CD4-positive, alpha-beta T cell treated with Interleukin-6 at 100 ng/mL for 8 hours (primary cell): ENCODE measurements around the gene KIF7.

ENCODE experiments used
- DNase-seq: peaks from one replicate; pipeline ENCODE4 v3.0.0-alpha.2; 2020; ENCODE audit warnings: mixed read lengths, low spot score

Gene KIF7

DNA sequence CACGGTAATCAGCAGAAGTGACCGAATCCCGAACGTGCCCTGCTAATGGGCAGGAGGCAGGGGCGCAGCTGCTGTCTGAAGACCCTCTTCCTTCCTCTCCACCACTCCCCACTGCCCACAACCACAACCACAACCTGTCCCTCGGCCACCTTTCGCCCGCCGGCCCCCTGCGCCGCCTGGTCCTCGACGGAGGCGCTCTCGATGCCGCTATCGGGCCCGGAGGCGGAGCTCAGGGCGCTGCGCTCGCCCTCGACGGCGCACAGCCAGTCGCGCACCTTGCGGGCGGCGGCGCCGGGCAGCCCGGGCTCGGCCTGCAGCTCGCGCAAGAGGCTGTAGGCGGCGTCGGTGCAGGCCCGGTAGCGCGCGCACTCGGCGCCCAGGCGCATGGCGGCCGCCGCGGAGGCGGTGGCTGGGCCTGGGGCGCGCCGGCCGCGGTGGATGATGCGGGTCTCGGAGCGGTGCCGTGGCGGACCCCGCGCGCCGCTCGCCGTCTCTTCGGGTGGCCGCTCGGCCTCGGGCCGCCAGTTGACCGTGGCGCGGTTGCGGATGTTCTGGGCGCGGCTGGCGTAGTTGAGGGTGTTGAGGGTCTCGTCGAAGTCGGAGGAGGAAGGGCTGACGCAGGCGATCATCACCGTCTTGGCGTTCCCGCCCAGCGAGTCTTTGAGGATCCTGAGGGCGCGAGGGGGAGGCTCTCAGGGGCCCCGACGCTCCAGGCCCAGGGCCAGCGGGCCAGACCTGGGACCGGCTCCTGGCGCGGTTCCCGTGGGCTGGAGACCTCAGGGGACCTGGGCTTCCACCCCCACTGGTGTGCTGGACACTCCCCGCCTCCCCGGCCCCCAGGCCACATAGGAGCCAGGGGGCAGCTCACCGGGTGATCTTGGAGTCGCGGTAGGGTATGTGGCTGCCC, 6.9 kb downstream of the KIF7 start:
- DNase-seq = no peak

DNA sequence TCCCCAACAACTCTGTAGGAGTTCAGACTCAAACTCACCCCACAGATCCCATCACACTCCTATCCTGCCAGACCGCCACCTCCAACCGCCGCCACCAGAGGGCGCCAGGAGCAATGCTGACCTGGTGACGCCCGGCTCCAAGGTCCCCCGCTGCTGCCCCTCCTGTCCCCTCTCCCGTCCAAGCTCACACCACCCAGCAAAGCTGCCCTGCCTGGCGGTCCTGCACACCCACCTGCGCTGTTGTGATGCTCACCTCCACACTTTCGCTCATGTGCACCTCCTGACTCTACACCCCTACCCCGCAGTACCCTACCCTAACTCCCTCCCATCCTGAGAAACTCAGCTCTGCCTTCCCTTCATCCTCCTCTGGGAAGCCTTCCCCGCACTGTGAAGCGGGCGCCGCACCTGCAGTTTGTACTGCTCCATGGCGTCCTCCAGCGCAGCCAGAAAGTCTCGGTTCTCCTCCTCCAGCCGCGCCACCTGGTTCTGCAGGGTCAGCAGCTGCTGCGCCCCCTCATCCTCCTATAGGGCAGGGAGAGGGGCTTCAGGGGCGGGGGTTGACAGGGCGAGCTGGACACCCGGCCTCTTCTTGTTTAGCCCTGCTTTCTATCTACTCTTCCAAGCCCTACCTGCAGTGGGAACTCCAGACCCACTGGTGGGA, 7.9 kb downstream of the KIF7 start:
- peak; percentile 16 for DNase-seq

GRCh38 chr15:89646416-89647141, 8.7 kb downstream of the KIF7 start:
- DNase-seq = no peak

DNA sequence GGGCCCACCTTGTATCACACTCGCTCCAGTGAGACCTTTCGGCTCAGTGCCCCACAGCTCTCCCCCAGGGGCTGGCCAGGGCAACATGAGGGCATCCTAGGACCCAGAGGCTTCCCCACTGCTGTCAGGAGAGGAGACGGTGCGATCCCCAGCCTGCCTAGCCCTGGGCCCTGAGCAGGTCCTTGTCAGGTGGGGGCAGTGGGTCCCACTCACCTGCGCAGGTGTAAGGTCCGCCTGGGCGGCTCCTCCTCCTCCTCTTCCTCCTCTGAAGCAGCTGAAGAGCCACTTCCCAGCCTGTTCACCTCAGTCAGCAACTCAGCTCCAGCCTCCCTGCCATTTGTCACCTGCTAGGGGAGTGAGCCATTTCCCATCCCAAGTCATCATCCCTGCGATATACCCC, 9.6 kb downstream of the KIF7 start:
- DNase-seq = no peak

DNA sequence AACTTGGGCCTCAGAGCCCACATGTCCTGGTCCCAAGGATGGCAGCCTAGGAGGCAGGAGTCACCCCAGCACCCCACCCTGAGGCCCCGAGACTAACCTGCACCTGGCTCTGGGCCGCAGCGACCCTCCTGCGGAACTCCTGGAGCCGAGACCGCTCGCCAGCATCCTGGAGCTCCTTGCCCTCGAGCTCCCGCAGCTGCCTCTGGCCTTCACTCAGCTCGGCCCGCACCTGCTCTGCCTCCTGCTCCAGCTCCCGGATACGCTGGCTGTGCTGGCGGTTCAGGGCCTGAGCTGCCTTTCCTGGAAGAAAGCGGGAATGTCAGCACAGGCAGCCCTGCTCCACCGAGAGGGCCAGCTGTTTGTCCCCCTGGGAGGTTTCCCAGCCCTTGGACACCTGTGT, 13.2 kb downstream of the KIF7 start:
- no peak for DNase-seq

DNA sequence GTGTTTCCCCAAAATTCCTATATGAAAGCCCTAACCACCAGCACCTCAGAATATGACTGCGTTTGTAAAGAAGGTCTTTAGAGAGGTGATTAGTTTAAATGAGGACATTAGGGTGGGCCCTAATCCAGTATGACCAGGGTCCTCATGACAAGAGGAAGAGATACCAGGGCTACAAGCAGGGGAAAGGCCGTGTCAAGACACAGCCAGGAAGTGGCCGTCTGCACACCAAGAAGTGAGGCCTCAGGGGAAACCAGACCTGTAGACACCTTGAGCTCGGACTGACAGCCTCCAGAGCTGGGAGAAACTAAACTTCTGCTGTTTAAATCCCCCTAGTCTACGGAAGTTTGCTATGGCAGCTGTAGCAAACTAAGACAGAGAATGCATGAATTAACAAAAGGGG, 14.2 kb downstream of the KIF7 start:
- no peak for DNase-seq

DNA sequence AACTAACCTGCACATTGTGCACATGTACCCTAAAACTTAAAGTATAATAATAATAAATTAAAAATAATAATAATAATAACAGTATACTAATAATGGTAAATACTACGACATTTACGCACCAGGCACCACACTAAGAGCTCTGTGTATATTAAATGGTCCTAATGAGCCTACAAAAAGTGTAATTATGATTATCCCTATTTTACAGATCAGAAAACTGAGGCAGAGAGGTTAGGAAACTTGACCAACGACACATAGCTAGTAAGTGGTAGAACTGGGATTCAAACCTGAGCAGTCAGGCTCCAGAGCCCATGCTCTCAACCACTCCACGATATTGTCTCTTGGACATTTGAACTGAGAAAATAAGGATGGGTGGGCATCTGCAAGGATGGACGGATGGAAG, 15.0 kb downstream of the KIF7 start:
- no peak for DNase-seq

DNA sequence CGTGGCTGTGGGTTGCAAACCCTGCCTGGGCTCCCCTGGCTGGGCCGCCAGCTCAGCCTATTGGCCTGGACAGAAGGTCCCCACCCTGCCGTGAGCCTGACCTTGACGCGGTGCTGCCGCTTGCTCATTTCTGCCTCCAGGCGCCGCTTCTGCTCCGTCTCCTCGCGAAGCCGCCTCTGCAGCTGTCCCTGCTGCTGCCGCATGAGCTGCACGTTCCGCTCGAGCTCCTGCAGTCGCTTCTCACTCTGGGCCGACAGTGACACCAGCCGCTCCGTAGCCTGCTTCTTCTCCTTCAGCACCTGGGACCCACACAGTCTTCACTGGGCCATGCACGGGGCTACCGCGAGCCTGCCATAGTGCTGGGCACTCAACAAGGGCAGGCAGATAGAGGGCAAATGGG, 21.7 kb downstream of the KIF7 start:
- no peak for DNase-seq

DNA sequence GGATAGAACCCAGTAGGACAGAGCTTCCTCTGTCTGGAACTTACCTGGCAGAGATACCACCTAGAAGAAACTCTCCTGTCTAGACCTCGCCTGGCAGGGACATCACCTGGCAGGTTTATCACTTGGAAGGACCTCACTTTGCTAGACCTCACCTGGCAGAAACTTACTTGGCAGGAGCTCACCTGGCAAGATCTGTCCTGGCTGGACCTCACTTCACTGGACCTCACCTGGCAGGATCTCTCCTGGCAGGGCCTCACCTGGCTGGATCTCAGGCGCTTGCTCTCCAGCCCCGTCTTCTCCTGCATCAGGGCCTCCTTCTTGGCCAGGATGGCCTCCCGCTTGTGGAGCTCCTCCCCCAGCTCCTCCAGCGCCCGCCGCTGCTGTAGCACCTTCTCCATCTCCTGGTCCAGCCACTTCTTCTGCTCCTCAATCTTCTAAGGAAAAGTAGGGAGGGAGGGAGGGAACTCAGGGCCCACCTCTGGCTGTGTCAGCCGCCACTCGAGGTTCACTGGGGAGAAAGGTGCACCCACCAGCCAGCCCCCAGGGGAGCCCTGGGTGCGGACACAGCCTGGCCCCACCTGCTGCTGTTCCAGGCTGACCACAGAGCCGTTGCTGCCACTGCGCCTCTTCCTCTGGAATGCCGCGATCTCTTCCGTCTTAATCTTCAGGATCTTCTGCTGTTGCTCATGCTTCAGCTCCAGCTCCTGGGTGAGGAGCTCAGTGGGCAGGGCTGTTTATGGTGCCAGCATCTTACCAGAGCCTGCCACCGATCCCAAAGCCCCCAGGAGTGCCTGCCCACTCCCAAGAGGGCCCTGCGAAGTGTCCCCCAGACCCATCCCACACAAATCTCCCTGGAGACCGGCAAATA, 22.5 kb downstream of the KIF7 start:
- no peak for DNase-seq

DNA sequence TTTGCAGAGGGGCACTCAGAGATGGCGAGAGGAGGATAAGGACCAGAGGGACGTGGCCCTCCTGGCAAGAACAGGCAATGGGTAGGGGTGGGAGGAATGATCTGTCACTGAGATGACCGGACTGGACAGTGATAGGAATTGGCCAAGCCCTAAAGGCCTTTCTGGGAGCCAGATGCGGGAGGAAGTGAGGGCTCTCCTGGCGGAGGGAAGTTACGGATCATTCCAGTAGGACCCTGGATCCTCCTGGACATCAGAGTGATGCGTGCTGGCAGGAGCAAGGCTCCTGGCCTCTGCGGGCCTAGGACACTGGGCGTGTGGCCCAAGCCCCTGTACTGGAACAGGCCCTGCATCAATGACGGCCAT, 23.4 kb downstream of the KIF7 start:
- no peak for DNase-seq

GRCh38 chr15:89630974-89631901, 24.0 kb downstream of the KIF7 start:
- no peak for DNase-seq

DNA sequence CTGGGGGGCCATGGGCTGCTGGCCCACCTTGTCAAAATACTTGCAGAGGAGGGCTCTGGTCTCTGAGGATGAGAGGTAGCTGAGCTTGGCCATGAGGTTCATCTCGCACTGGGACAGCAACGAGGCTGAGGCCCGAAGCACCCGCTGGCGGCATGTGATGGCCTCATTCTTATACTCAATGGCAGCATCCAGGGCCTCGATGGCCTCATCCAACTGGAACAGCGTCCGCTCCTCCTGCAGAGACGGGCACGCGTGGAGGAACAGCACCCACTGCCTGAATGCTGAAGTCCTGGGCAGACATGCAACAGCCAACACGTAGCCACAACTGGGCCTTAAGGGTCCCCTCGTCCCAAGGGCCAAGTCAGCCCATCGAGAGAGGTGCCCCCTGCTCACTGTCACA, 25.0 kb downstream of the KIF7 start:
- DNase-seq = no peak

GRCh38 chr15:89629829-89630228, 25.4 kb downstream of the KIF7 start:
- DNase-seq = no peak

DNA sequence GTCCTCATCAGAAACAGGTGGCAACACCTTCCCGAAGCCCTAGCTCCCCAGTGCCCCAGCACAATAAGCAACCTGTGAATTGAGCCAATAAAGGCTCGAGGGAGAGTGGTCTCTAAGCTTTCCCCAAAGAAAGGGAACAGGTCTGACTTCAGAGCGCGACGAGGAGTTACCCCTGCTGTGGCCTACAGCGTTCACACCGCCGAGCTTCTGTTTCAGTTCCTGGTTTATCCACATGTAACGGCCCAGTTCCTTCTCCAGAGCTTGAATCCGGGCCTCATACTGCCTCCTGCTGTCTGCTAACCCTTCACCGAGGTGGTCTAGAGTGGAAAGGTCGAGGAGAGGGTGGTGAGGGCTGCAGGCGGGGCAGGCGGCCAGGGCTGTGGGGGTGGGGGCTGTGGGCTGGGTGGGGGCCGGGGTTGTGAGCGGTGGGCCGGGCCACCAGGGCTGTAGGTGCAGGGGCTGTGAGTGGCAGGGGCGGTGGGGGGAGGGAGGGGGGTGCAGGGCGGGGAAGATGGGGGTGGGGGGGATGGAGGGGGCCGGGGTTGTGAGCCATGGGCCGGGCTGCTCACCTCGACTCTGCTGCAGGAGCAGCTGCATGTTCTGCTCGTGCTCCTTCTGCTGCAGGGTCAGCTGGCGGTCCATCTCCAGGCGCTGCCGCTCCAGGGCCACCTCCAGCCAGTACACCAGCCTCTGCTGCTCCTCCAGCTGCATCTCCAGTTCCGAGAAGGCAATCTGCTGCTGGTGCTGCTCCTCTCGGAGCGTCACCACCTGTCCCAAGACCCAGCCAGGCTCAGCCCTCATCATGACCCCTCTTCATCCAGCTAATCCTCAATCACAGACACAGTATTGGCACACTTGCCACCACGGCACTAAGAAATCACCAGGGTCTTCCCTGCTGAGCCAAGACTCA, 26.2 kb downstream of the KIF7 start:
- DNase-seq = no peak

DNA sequence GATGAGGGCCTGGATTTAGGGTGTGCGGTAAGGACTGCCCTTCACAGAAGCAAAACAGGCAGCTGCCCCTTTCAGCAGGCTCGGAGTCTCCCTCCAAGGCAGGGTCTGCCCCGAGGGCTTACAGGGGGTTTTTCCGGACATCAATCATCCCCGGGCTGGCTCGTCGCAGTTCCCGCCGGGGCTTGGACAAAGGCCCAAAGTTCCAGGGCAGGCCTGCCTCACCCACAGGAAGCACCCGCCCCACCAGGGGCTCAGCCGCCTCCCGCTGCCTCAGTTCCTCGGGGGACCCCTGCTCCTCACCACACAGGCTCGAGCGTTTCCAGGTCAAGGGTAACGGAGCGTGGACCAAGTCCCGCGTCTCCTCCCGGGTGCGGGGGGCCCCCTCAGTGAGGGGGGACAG, 27.0 kb downstream of the KIF7 start:
- no peak for DNase-seq

DNA sequence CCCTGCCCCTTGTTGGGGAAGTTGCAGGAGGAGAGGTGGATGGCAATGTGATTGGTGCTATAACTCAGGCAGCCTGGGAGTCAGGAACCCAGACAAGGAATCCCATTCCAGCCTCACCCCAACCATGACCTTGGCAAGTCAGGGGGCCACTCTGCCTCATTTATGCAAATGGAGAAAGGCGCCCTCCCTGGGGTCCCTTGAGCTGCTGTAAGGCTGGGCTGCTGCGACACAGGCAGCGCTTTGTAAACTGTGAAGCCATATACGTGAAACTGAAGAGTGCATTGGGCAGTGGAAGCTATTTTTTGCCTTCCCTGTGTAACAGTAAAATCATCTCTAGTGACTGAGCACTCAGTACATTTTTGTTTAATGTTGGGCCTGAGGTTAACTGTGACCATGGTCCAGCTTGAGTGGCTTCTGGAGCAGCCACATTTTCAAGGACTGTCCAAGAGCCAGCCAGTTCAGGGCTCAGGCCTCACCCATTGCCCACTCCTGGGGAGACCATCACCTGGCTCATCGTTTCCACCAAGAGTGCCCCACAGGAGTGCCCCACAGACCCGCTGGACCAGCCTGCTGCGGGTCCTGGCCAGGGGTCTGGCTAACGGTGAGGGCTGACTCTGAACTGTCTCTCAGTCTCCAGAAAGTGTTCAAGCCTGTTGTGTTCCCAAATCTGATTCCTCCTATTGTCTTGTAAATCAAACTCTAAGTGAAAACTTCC, 27.9 kb downstream of the KIF7 start:
- no peak for DNase-seq

DNA sequence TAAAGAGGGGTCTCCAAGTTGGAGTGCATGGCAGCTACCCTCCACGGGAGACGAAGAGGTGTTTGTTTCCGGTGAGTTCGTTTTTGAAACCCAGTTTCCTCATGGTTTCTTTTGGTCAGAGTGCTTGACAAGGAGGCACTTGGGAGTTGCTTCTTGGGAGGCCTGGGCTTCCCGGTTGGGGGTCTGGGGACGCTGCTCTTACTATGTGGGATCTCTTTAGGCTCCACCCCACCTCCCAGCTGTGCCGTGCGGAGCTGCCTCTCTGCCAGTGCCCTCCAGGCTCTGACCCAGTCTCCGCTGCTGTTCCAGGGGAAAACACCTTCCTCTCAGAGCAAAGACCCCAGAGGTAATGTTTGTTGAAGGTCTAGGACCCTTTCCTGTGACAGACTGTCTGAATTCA, 29.6 kb downstream of the KIF7 start:
- DNase-seq = no peak

GRCh38 chr15:89623165-89623564, 32.1 kb downstream of the KIF7 start:
- no peak for DNase-seq

DNA sequence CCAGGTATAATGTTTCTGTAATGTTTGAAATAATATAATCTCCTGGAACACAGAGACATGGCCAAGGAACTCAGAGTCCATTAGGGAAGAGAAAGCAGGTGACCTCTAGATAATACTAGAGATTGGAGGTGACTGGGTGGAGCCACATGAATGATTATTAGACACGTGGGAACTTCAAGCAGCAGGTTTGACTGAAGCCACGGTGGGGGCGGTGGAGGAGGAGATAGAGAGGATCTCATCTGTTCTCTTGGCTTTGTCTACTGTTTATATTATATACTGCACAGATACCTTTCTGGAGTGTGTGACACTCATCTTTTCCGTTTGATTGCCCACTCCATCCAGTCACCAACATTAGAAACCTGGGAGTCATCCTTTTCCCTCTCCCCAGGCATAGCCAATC, 33.7 kb downstream of the KIF7 start:
- no peak for DNase-seq
